ENCODE data around the gene LEPROT. TPM values are rescaled to one million over a fixed set of nuclear protein-coding genes. Genes with fewer than 3 reads are reported as not detected.

The LEPROT gene
- total and polyA plus RNA-seq, 4 experiments from 2014 or later: 13.2 to 27.1 (median 25.4) TPM

- Mint-ChIP-seq H3K9me3 (no peaks in the 10 kb centered on the region), H3K4me3 (no peak overlapping the region), H3K27me3 (peaks cover 0 to 1% of the 10 kb centered on the region in 2 donors), H3K36me3 (peaks cover 4 to 12% of the 10 kb centered on the region in 2 donors), H3K27ac (no peak overlapping the region), H3K4me1 (no peaks in the 10 kb centered on the region)
- CTCF ChIA-PET (ENCODE audit: partially characterized antibody): no interaction called here
- no peak overlapping the region for H3K27ac ChIP-seq (ENCODE audit: low read depth, low read length)
- no peaks in the 10 kb centered on the region for H3K36me3 ChIP-seq (ENCODE audit: insufficient read depth, low read length)
- no peak for DNase-seq
- intact Hi-C loops (cut with micrococcal nuclease): no loop called here
- no peaks in the 10 kb centered on the region for H3K9me3 ChIP-seq (ENCODE audit: control insufficient read depth in 1 of 2, low read length in 2 of 2)
- no peak overlapping the region for H3K4me3 ChIP-seq (ENCODE audit: low read length in 2 of 2)
- no peaks in the 10 kb centered on the region for H3K4me1 ChIP-seq (ENCODE audit: insufficient read depth, low read length)
- POLR2A ChIA-PET (ENCODE audit: partially characterized antibody): no interaction called here
- H3K27me3 ChIP-seq (ENCODE audit: insufficient read depth, low read length): no peaks in the 10 kb centered on the region
Observed at GRCh38 chr1:65386439-65386838, 34.0 kb upstream of the LEPROT start.

- no peak overlapping the region for H3K27ac Mint-ChIP-seq
- Histone ChIP-seq H3K4me1 (ENCODE audit: insufficient read depth, low read length) (no peaks in the 10 kb centered on the region), H3K27me3 (ENCODE audit: insufficient read depth, low read length) (no peaks in the 10 kb centered on the region), H3K36me3 (ENCODE audit: insufficient read depth, low read length) (no peaks in the 10 kb centered on the region), H3K27ac (ENCODE audit: low read depth, low read length) (no peak overlapping the region), H3K9me3 (ENCODE audit: control insufficient read depth in 1 of 2, low read length in 2 of 2) (no peaks in the 10 kb centered on the region), H3K4me3 (ENCODE audit: low read length in 2 of 2) (no peak overlapping the region)
- ChIA-PET CTCF (ENCODE audit: partially characterized antibody) (no interaction called here), POLR2A (ENCODE audit: partially characterized antibody) (no interaction called here)
- no peak for DNase-seq
- no peaks in the 10 kb centered on the region for H3K4me1 Mint-ChIP-seq
- H3K27me3 Mint-ChIP-seq: no peaks in the 10 kb centered on the region
- H3K36me3 Mint-ChIP-seq: peaks cover 4 to 12% of the 10 kb centered on the region in 2 donors
- H3K4me3 Mint-ChIP-seq: no peak overlapping the region
- intact Hi-C loops (cut with micrococcal nuclease): no loop called here
- H3K9me3 Mint-ChIP-seq: no peaks in the 10 kb centered on the region
Observed at GRCh38 chr1:65387821-65388220, 32.6 kb upstream of the LEPROT start.

GRCh38 chr1:65388908-65389695 is 31.4 kb upstream of the LEPROT start:
- POLR2A ChIA-PET (ENCODE audit: partially characterized antibody): no interaction called here

GRCh38 chr1:65392497-65392896 is 28.0 kb upstream of the LEPROT start:
- Histone ChIP-seq H3K4me3 (ENCODE audit: low read length in 2 of 2) (no peak overlapping the region), H3K9me3 (ENCODE audit: control insufficient read depth in 1 of 2, low read length in 2 of 2) (no peaks in the 10 kb centered on the region), H3K27ac (ENCODE audit: low read depth, low read length) (no peak overlapping the region), H3K36me3 (ENCODE audit: insufficient read depth, low read length) (no peaks in the 10 kb centered on the region), H3K4me1 (ENCODE audit: insufficient read depth, low read length) (peaks cover 19% of the 10 kb centered on the region), H3K27me3 (ENCODE audit: insufficient read depth, low read length) (no peaks in the 10 kb centered on the region)
- H3K27ac Mint-ChIP-seq: no peak overlapping the region
- H3K27me3 Mint-ChIP-seq: no peaks in the 10 kb centered on the region
- ChIA-PET POLR2A (ENCODE audit: partially characterized antibody) (no interaction called here), CTCF (ENCODE audit: partially characterized antibody) (no interaction called here)
- no peak overlapping the region for H3K4me3 Mint-ChIP-seq
- peaks cover 0 to 6% of the 10 kb centered on the region in 2 donors for H3K36me3 Mint-ChIP-seq
- peaks cover 6 to 16% (median 9%) of the 10 kb centered on the region in 4 donors for H3K4me1 Mint-ChIP-seq
- H3K9me3 Mint-ChIP-seq: no peaks in the 10 kb centered on the region
- no peak for DNase-seq
- intact Hi-C loops (cut with micrococcal nuclease): no loop called here

More at GRCh38 chr1:65388908-65389695, 31.4 kb upstream of the LEPROT start:
- intact Hi-C loops (cut with micrococcal nuclease): no loop called here
- no peaks in the 10 kb centered on the region for H3K9me3 ChIP-seq (ENCODE audit: control insufficient read depth in 1 of 2, low read length in 2 of 2)
- no peaks in the 10 kb centered on the region for H3K27me3 ChIP-seq (ENCODE audit: insufficient read depth, low read length)
- H3K4me3 Mint-ChIP-seq: no peak overlapping the region
- H3K27ac Mint-ChIP-seq: no peak overlapping the region
- H3K4me1 ChIP-seq (ENCODE audit: insufficient read depth, low read length): peaks cover 11% of the 10 kb centered on the region
- no peak overlapping the region for H3K4me3 ChIP-seq (ENCODE audit: low read length in 2 of 2)
- H3K36me3 Mint-ChIP-seq: peaks cover 4 to 12% of the 10 kb centered on the region in 2 donors
- peaks cover 0 to 7% (median 5%) of the 10 kb centered on the region in 4 donors for H3K4me1 Mint-ChIP-seq
- H3K27ac ChIP-seq (ENCODE audit: low read depth, low read length): no peak overlapping the region
- CTCF ChIA-PET (ENCODE audit: partially characterized antibody): no interaction called here
- H3K9me3 Mint-ChIP-seq: no peaks in the 10 kb centered on the region
- no peaks in the 10 kb centered on the region for H3K27me3 Mint-ChIP-seq
- no peak for DNase-seq
- no peaks in the 10 kb centered on the region for H3K36me3 ChIP-seq (ENCODE audit: insufficient read depth, low read length)

- DNase-seq: no peak
- CTCF ChIA-PET (ENCODE audit: partially characterized antibody): interaction anchor here (1.4 kb wide), 1 partner anchor 10 kb away, joined by 5 read pairs; no protein-coding TSS in a partner anchor
- H3K4me1 Mint-ChIP-seq: peaks cover 6 to 16% (median 9%) of the 10 kb centered on the region in 4 donors
Observed at GRCh38 chr1:65393347-65393746, 27.1 kb upstream of the LEPROT start.

GRCh38 chr1:65393928-65394327 is 26.5 kb upstream of the LEPROT start:
- H3K4me3 Mint-ChIP-seq: no peak overlapping the region
- H3K9me3 Mint-ChIP-seq: no peaks in the 10 kb centered on the region
- Histone ChIP-seq H3K27ac (ENCODE audit: low read depth, low read length) (no peak overlapping the region), H3K36me3 (ENCODE audit: insufficient read depth, low read length) (no peaks in the 10 kb centered on the region), H3K4me1 (ENCODE audit: insufficient read depth, low read length) (peaks cover 19% of the 10 kb centered on the region), H3K9me3 (ENCODE audit: control insufficient read depth in 1 of 2, low read length in 2 of 2) (no peaks in the 10 kb centered on the region), H3K4me3 (ENCODE audit: low read length in 2 of 2) (no peak overlapping the region), H3K27me3 (ENCODE audit: insufficient read depth, low read length) (no peaks in the 10 kb centered on the region)
- H3K27me3 Mint-ChIP-seq: no peaks in the 10 kb centered on the region
- intact Hi-C loops (cut with micrococcal nuclease): no loop called here
- no peak for DNase-seq
- POLR2A ChIA-PET (ENCODE audit: partially characterized antibody): no interaction called here
- peak overlapping the region in 1 of 7 donors; percentile 38 for H3K27ac Mint-ChIP-seq
- peaks cover 0 to 2% of the 10 kb centered on the region in 2 donors for H3K36me3 Mint-ChIP-seq
- CTCF ChIA-PET (ENCODE audit: partially characterized antibody): interaction anchor here (1.4 kb wide), 1 partner anchor 10 kb away, joined by 5 read pairs; no protein-coding TSS in a partner anchor
- peaks cover 6 to 16% (median 9%) of the 10 kb centered on the region in 4 donors for H3K4me1 Mint-ChIP-seq

More at GRCh38 chr1:65393347-65393746, 27.1 kb upstream of the LEPROT start:
- Mint-ChIP-seq H3K9me3 (no peaks in the 10 kb centered on the region), H3K4me3 (no peak overlapping the region), H3K27ac (peak overlapping the region in 1 of 7 donors; percentile 59), H3K36me3 (peaks cover 0 to 2% of the 10 kb centered on the region in 2 donors), H3K27me3 (no peaks in the 10 kb centered on the region)
- intact Hi-C loops (cut with micrococcal nuclease): no loop called here
- no peaks in the 10 kb centered on the region for H3K36me3 ChIP-seq (ENCODE audit: insufficient read depth, low read length)
- no peak overlapping the region for H3K4me3 ChIP-seq (ENCODE audit: low read length in 2 of 2)
- POLR2A ChIA-PET (ENCODE audit: partially characterized antibody): no interaction called here
- peaks cover 19% of the 10 kb centered on the region for H3K4me1 ChIP-seq (ENCODE audit: insufficient read depth, low read length)
- no peaks in the 10 kb centered on the region for H3K9me3 ChIP-seq (ENCODE audit: control insufficient read depth in 1 of 2, low read length in 2 of 2)
- no peak overlapping the region for H3K27ac ChIP-seq (ENCODE audit: low read depth, low read length)
- no peaks in the 10 kb centered on the region for H3K27me3 ChIP-seq (ENCODE audit: insufficient read depth, low read length)

GRCh38 chr1:65395887-65396612 is 24.4 kb upstream of the LEPROT start:
- no peaks in the 10 kb centered on the region for H3K9me3 Mint-ChIP-seq
- ChIA-PET CTCF (ENCODE audit: partially characterized antibody) (no interaction called here), POLR2A (ENCODE audit: partially characterized antibody) (no interaction called here)
- peaks cover 3 to 4% of the 10 kb centered on the region in 2 donors for H3K36me3 Mint-ChIP-seq
- no peaks in the 10 kb centered on the region for H3K27me3 Mint-ChIP-seq
- H3K4me1 ChIP-seq (ENCODE audit: insufficient read depth, low read length): peaks cover 19% of the 10 kb centered on the region
- no peaks in the 10 kb centered on the region for H3K27me3 ChIP-seq (ENCODE audit: insufficient read depth, low read length)
- H3K36me3 ChIP-seq (ENCODE audit: insufficient read depth, low read length): no peaks in the 10 kb centered on the region
- no peak overlapping the region for H3K4me3 ChIP-seq (ENCODE audit: low read length in 2 of 2)
- no peaks in the 10 kb centered on the region for H3K9me3 ChIP-seq (ENCODE audit: control insufficient read depth in 1 of 2, low read length in 2 of 2)
- H3K4me1 Mint-ChIP-seq: peaks cover 6 to 16% (median 9%) of the 10 kb centered on the region in 4 donors
- intact Hi-C loops (cut with micrococcal nuclease): no loop called here
- peak overlapping the region in 1 of 8 donors; percentile 0 for H3K4me3 Mint-ChIP-seq
- H3K27ac Mint-ChIP-seq: no peak overlapping the region
- no peak for DNase-seq
- H3K27ac ChIP-seq (ENCODE audit: low read depth, low read length): no peak overlapping the region
